Measurements from ENCODE around the gene CHRNB2. TPM values are rescaled to one million over a fixed set of nuclear protein-coding genes. Genes with fewer than 3 reads are reported as not detected.
A peak's percentile ranks its signal among the peaks of the same experiment; 100 is the strongest.
"Not testable (repeated sequence)": the region's sequence is repeated elsewhere in the genome, so short reads cannot be mapped to it uniquely, and the experiment has no call there.

The CHRNB2 gene
- total RNA-seq, 1 donor from 2014 or later = not detected

GRCh38 chr1:154527192-154527591 lies 40.4 kb upstream of the CHRNB2 start:
- no peak overlapping the region for H3K27ac ChIP-seq (replicated peaks)
- H3K4me3 ChIP-seq = no peak overlapping the region
- intact Hi-C loops (cut with micrococcal nuclease) = no loop called here
- TF ChIP-seq CTCF (IDR thresholded peaks at IDR 0.05; ENCODE audit: borderline replicate concordance) = no peak
- DNase-seq = no peak
- peaks cover 4% of the 10 kb centered on the region for H3K36me3 ChIP-seq
- H3K4me1 ChIP-seq = no peaks in the 10 kb centered on the region
- H3K9me3 ChIP-seq (replicated peaks) = no peaks in the 10 kb centered on the region
- no peaks in the 10 kb centered on the region for H3K27me3 ChIP-seq (ENCODE audit: low read depth)

- no peaks in the 10 kb centered on the region for H3K9me3 ChIP-seq (replicated peaks)
- no peaks in the 10 kb centered on the region for H3K27me3 ChIP-seq (ENCODE audit: low read depth)
- TF ChIP-seq CTCF (IDR thresholded peaks at IDR 0.05; ENCODE audit: borderline replicate concordance) = no peak
- H3K4me1 ChIP-seq = no peaks in the 10 kb centered on the region
- no peak for DNase-seq
- H3K27ac ChIP-seq (replicated peaks) = no peak overlapping the region
- no peaks in the 10 kb centered on the region for H3K36me3 ChIP-seq
- intact Hi-C loops (cut with micrococcal nuclease) = no loop called here
- H3K4me3 ChIP-seq = no peak overlapping the region
These were observed 38.3 kb upstream of the CHRNB2 start for GRCh38 chr1:154529308-154529707.

- H3K4me1 ChIP-seq; H3K36me3 ChIP-seq; H3K27me3 ChIP-seq (ENCODE audit: low read depth); DNase-seq; H3K9me3 ChIP-seq (replicated peaks); intact Hi-C loops (cut with micrococcal nuclease); H3K4me3 ChIP-seq; H3K27ac ChIP-seq (replicated peaks): not testable (repeated sequence)
These were observed 35.6 kb upstream of the CHRNB2 start for GRCh38 chr1:154531950-154532349.

GRCh38 chr1:154533952-154534844 lies 33.4 kb upstream of the CHRNB2 start:
- DNase-seq = no peak
- H3K36me3 ChIP-seq = no peaks in the 10 kb centered on the region
- peak; percentile 57 for TF ChIP-seq CTCF (IDR thresholded peaks at IDR 0.05; ENCODE audit: borderline replicate concordance)
- H3K9me3 ChIP-seq (replicated peaks) = no peaks in the 10 kb centered on the region
- no peaks in the 10 kb centered on the region for H3K4me1 ChIP-seq
- intact Hi-C loops (cut with micrococcal nuclease) = no loop called here
- H3K27me3 ChIP-seq (ENCODE audit: low read depth) = no peaks in the 10 kb centered on the region
- no peak overlapping the region for H3K4me3 ChIP-seq
- no peak overlapping the region for H3K27ac ChIP-seq (replicated peaks)

GRCh38 chr1:154536570-154536969 lies 31.0 kb upstream of the CHRNB2 start:
- intact Hi-C loops (cut with micrococcal nuclease) = no loop called here
- Histone ChIP-seq H3K27me3 (ENCODE audit: low read depth) (no peaks in the 10 kb centered on the region), H3K36me3 (no peaks in the 10 kb centered on the region), H3K27ac (replicated peaks) (no peak overlapping the region), H3K4me1 (no peaks in the 10 kb centered on the region), H3K9me3 (replicated peaks) (no peaks in the 10 kb centered on the region), H3K4me3 (no peak overlapping the region)
- DNase-seq = no peak
- TF ChIP-seq CTCF (IDR thresholded peaks at IDR 0.05; ENCODE audit: borderline replicate concordance) = no peak
